Left lung (tissue), 10 donors: Measurements from ENCODE around the gene SLC40A1. TPM values are rescaled to one million over a fixed set of nuclear protein-coding genes. Genes with fewer than 3 reads are reported as not detected.

ENCODE experiments used
- ATAC-seq: fragments of 200-7000 bp; cut with Tn5 transposase; one replicate; pipeline ENCODE4 v1.9.1; 2020; ENCODE audit warnings: moderate library complexity
- DNase-seq, 4 donors: peaks; one replicate each; pipeline ENCODE4 v3.0.0-alpha.2; 2013 to 2020
- H3K27ac ChIP-seq, 2 donors: fragments of 200-600 bp; sonication (generic) in 1 of 2; one replicate each; pipeline versions ENCODE4 v1.5.0 to v1.8.0; 2020 to 2021
- H3K27me3 ChIP-seq, 2 donors: fragments of 200-600 bp; sonication (generic) in 1 of 2; one replicate each; pipeline versions ENCODE4 v1.5.0 to v1.8.0; 2020 to 2021
- H3K36me3 ChIP-seq, 2 donors: fragments of 200-600 bp; sonication (generic) in 1 of 2; one replicate each; pipeline versions ENCODE4 v1.5.0 to v1.8.0; 2020 to 2021
- H3K4me1 ChIP-seq, 2 donors: fragments of 200-600 bp; one replicate each; pipeline ENCODE4 v1.8.0; 2021
- H3K4me3 ChIP-seq, 2 donors: fragments of 200-600 bp; sonication (generic) in 1 of 2; one replicate each; pipeline versions ENCODE4 v1.5.0 to v1.8.0; 2020 to 2021; ENCODE audit warnings: mild to moderate bottlenecking in 1 of 2
- H3K9me3 ChIP-seq, 2 donors: fragments of 200-600 bp; sonication (generic) in 1 of 2; one replicate each; pipeline versions ENCODE4 v1.5.0 to v1.8.0; 2020 to 2021
- CTCF ChIP-seq, 2 donors: fragments of 200-600 bp; sonication (generic) in 1 of 2; IDR thresholded peaks; one replicate each; pipeline versions ENCODE4 v1.5.0 to v1.8.0; 2021; ENCODE audit warnings: antibody characterized with exemption in 2 of 2
- intact Hi-C, 2 donors: fragments of 100-400 bp; cut with DNase I; formaldehyde crosslinking; loops; one replicate each; pipeline versions ENCODE4 v1.11.2 to v1.14.2; 2022
- polyA plus RNA-seq, 6 donors: library from polyadenylated mRNA; unstranded; fragments of 120-200 nt; gene quantifications; one replicate each; pipeline ENCODE4 v1.2.1, GENCODE V29; 2013; ENCODE audit not compliant: insufficient read length in 6 of 6
- total RNA-seq, 2 donors: library from RNA; stranded (reverse); fragmentation: NEBNext Ultra II Directional; extraction: Animal tissue kit (Norgen Biotek cat#: 25700); gene quantifications; one replicate each; pipeline ENCODE4 v1.2.1, GENCODE V29; 2021
- donor health status: DM: no; HTN: yes; CAD: no.
- donor health status: DM: no; HTN: no; CAD: no.

Gene SLC40A1
- total and polyA plus RNA-seq, 8 donors = 104 to 242 (median 212) TPM

- Histone ChIP-seq H3K4me1 (peaks cover 0 to 13% of the 10 kb centered on the region in 2 donors), H3K27ac (no peak overlapping the region), H3K36me3 (peaks cover 0 to 1% of the 10 kb centered on the region in 2 donors), H3K4me3 (no peak overlapping the region), H3K9me3 (no peaks in the 10 kb centered on the region), H3K27me3 (no peaks in the 10 kb centered on the region)
- ATAC-seq (no peak), DNase-seq (no peak)
- no peak for TF ChIP-seq CTCF (IDR thresholded peaks at IDR 0.05)
- intact Hi-C loops = no loop called here
Measured at GRCh38 chr2:189555232-189555631, 25.4 kb downstream of the SLC40A1 start.

GRCh38 chr2:189553504-189554088, 27.0 kb downstream of the SLC40A1 start:
- Histone ChIP-seq H3K4me3 (no peak overlapping the region), H3K27me3 (no peaks in the 10 kb centered on the region), H3K4me1 (no peaks in the 10 kb centered on the region), H3K27ac (peak overlapping the region in 1 of 2 donors; percentile 69), H3K9me3 (no peaks in the 10 kb centered on the region), H3K36me3 (no peaks in the 10 kb centered on the region)
- ATAC-seq (no peak), DNase-seq (no peak)
- TF ChIP-seq CTCF (IDR thresholded peaks at IDR 0.05) = no peak
- intact Hi-C loops = no loop called here

GRCh38 chr2:189552991-189553404, 27.6 kb downstream of the SLC40A1 start:
- no peaks in the 10 kb centered on the region for H3K9me3 ChIP-seq
- no peaks in the 10 kb centered on the region for H3K27me3 ChIP-seq
- no peak for DNase-seq
- no peak for ATAC-seq
- intact Hi-C loops = no loop called here
- H3K4me3 ChIP-seq = no peak overlapping the region
- H3K4me1 ChIP-seq = no peaks in the 10 kb centered on the region
- H3K27ac ChIP-seq = peak overlapping the region in 1 of 2 donors; percentile 69
- TF ChIP-seq CTCF (IDR thresholded peaks at IDR 0.05) = no peak
- no peaks in the 10 kb centered on the region for H3K36me3 ChIP-seq

GRCh38 chr2:189552334-189552990, 28.1 kb downstream of the SLC40A1 start:
- DNase-seq (peak in 2 of 4 donors; percentile 69 to 80), ATAC-seq (peak; percentile 46)

More at GRCh38 chr2:189552334-189552990, 28.1 kb downstream of the SLC40A1 start:
- Histone ChIP-seq H3K4me1 (no peaks in the 10 kb centered on the region), H3K27me3 (no peaks in the 10 kb centered on the region), H3K4me3 (no peak overlapping the region), H3K9me3 (no peaks in the 10 kb centered on the region), H3K36me3 (no peaks in the 10 kb centered on the region), H3K27ac (peak overlapping the region in 1 of 2 donors; percentile 74)
- no peak for TF ChIP-seq CTCF (IDR thresholded peaks at IDR 0.05)
- intact Hi-C loops = no loop called here
